IMR-90 (cell line): Measurements from ENCODE around the gene IL31RA. TPM values are rescaled to one million over a fixed set of nuclear protein-coding genes. Genes with fewer than 3 reads are reported as not detected.

Source experiments
- ATAC-seq: fragments of 200-7000 bp; cut with Tn5 transposase; 2 replicates; pipeline ENCODE4 v1.9.1; 2020; ENCODE audit warnings: low read depth, mild to moderate bottlenecking, moderate library complexity
- BruUV-seq: library from RNA; stranded (reverse); fragments of 400-500 nt; replicated peaks from 2 replicates; lab custom pipeline; 2021; lab: Mats Ljungman, UMichigan
- CTCF ChIA-PET: fragments of 300-600 bp; formaldehyde crosslinking; extraction: SDS; loops from one replicate; lab custom pipeline; 2021; ENCODE audit warnings: antibody characterized with exemption; lab: Yijun Ruan, JAX
- POLR2A ChIA-PET: fragments of 300-600 bp; sonication (Branson Sonifier 250); formaldehyde crosslinking; loops from one replicate; lab custom pipeline; 2022; ENCODE audit warnings: antibody characterized with exemption; ENCODE audit not compliant: unreplicated experiment; lab: Charles Lee
- DNase-seq: peaks from one replicate; pipeline ENCODE4 v3.0.0; 2013
- H2AFZ ChIP-seq: replicated peaks from 2 replicates; pipeline ENCODE3; 2013; ENCODE audit warnings: low read length, mild to moderate bottlenecking; ENCODE audit not compliant: poor library complexity
- H2AK5ac ChIP-seq: 2 replicates; pipeline ENCODE4 v1.6.1; 2013; ENCODE audit warnings: low read depth, low read length, inconsistent platforms
- H2AK9ac ChIP-seq: replicated peaks from 2 replicates; pipeline ENCODE3; 2013; ENCODE audit warnings: mild to moderate bottlenecking, low read depth, low read length, moderate library complexity; ENCODE audit not compliant: poor library complexity
- H2BK120ac ChIP-seq: 2 replicates; pipeline ENCODE4 v1.6.1; 2013; ENCODE audit warnings: low read depth, low read length, inconsistent platforms
- H2BK15ac ChIP-seq: 3 replicates; pipeline ENCODE4 v1.6.1; 2013; ENCODE audit warnings: low read depth, low read length, inconsistent platforms
- H2BK20ac ChIP-seq: 2 replicates; pipeline ENCODE4 v1.6.1; 2013; ENCODE audit warnings: low read depth, mild to moderate bottlenecking, inconsistent platforms, low read length, moderate library complexity
- H2BK5ac ChIP-seq: 2 replicates; pipeline ENCODE4 v1.6.1; 2013; ENCODE audit warnings: mild to moderate bottlenecking, low read depth, low read length, inconsistent platforms; ENCODE audit not compliant: poor library complexity, severe bottlenecking
- H3K14ac ChIP-seq: replicated peaks from 2 replicates; pipeline ENCODE4 v1.6.1; 2013; ENCODE audit warnings: low read depth, low read length, inconsistent platforms
- H3K18ac ChIP-seq: 2 replicates; pipeline ENCODE4 v1.6.1; 2013; ENCODE audit warnings: low read depth, low read length, control low read depth
- H3K23ac ChIP-seq: 2 replicates; pipeline ENCODE4 v1.6.1; 2013; ENCODE audit warnings: low read depth, low read length, inconsistent platforms
- H3K27ac ChIP-seq: 2 replicates; pipeline ENCODE4 v1.5.1; 2013; ENCODE audit warnings: mild to moderate bottlenecking, control low read depth, low read length; ENCODE audit not compliant: insufficient read depth
- H3K27me3 ChIP-seq: 2 replicates; pipeline ENCODE4 v1.6.1; 2013; ENCODE audit warnings: low read length; ENCODE audit not compliant: control insufficient read depth, insufficient read depth
- H3K36me3 ChIP-seq: 2 replicates; pipeline ENCODE4 v1.6.1; 2013; ENCODE audit warnings: low read length, mixed read lengths; ENCODE audit not compliant: control insufficient read depth, insufficient read depth
- H3K4ac ChIP-seq: 2 replicates; pipeline ENCODE4 v1.6.1; 2013; ENCODE audit warnings: low read depth, low read length, inconsistent platforms
- H3K4me1 ChIP-seq: 2 replicates; pipeline ENCODE4 v1.6.1; 2013; ENCODE audit warnings: low read length, mixed read lengths; ENCODE audit not compliant: control insufficient read depth, insufficient read depth
- H3K4me2 ChIP-seq: 2 replicates; pipeline ENCODE4 v1.6.1; 2013; ENCODE audit warnings: low read depth, mild to moderate bottlenecking, control low read depth, low read length, moderate library complexity
- H3K4me3 ChIP-seq: 2 replicates; pipeline ENCODE4 v1.5.1; 2013; ENCODE audit warnings: low read depth, mild to moderate bottlenecking, control low read depth, low read length, moderate library complexity; ENCODE audit not compliant: insufficient read depth
- H3K56ac ChIP-seq: 2 replicates; pipeline ENCODE4 v1.6.1; 2013; ENCODE audit warnings: low read length, inconsistent platforms; ENCODE audit not compliant: insufficient read depth; ENCODE audit errors: extremely low read depth
- H3K79me1 ChIP-seq, 2 experiments: 2 replicates each; pipeline ENCODE4 v1.6.1; 2013; ENCODE audit warnings: low read length in 2 of 2, inconsistent platforms in 1 of 2, low read depth in 1 of 2
- H3K9ac ChIP-seq: 2 replicates; pipeline ENCODE4 v1.6.1; 2013; ENCODE audit warnings: low read depth, low read length, control low read depth
- H3K9me1 ChIP-seq: 2 replicates; pipeline ENCODE4 v1.6.1; 2013; ENCODE audit warnings: low read length, inconsistent platforms; ENCODE audit not compliant: insufficient read depth
- H3K9me3 ChIP-seq: 2 replicates; pipeline ENCODE4 v1.6.1; 2013; ENCODE audit warnings: low read length; ENCODE audit not compliant: control insufficient read depth, insufficient read depth
- H4K20me1 ChIP-seq: 2 replicates; pipeline ENCODE4 v1.6.1; 2013; ENCODE audit warnings: low read length, inconsistent platforms; ENCODE audit not compliant: insufficient read depth
- H4K5ac ChIP-seq: 2 replicates; pipeline ENCODE4 v1.6.1; 2013; ENCODE audit warnings: mild to moderate bottlenecking, low read depth, low read length, control low read depth
- H4K8ac ChIP-seq, 2 experiments: 2 replicates each; pipeline ENCODE4 v1.6.1; 2013; ENCODE audit warnings: low read depth in 2 of 2, low read length in 2 of 2, control low read depth in 1 of 2, inconsistent platforms in 1 of 2
- H4K91ac ChIP-seq: 2 replicates; pipeline ENCODE4 v1.6.1; 2013; ENCODE audit warnings: low read depth, low read length, inconsistent platforms; ENCODE audit not compliant: insufficient read depth
- CEBPB ChIP-seq: IDR thresholded peaks from 2 replicates; pipeline ENCODE4 v1.6.1; 2012; ENCODE audit warnings: low read depth, low read length, improper control_type of control experiment
- USF2 ChIP-seq: fragments of 150-350 bp; IDR thresholded peaks from 2 replicates; pipeline ENCODE4 v1.6.1; 2017; ENCODE audit warnings: mild to moderate bottlenecking, antibody characterized with exemption, low read length, low read depth
- WGBS, 2 experiments: methylation state at CpG; one replicate each; pipeline versions ENCODE4 v1.1.5 to v1.1.7; 2013; ENCODE audit warnings: missing lambda C conversion rate in 2 of 2; ENCODE audit not compliant: insufficient read length in 1 of 2; ENCODE audit errors: extremely low coverage in 2 of 2; 5-methylcytosine and 5-hydroxymethylcytosine counted together
- dilution Hi-C: fragments of 300-500 bp; cut with HindIII; formaldehyde crosslinking; loops from one replicate; pipeline ENCODE4 v1.14.3; 2018; ENCODE audit warnings: low sequenced_read_pairs; ENCODE audit not compliant: unreplicated experiment
- in situ Hi-C: fragments of 300-500 bp; cut with MboI; formaldehyde crosslinking; loops from 3 replicates; pipeline ENCODE4 v1.14.3; 2019; ENCODE audit warnings: low sequenced_read_pairs, inconsistent platforms, mixed read lengths
- intact Hi-C: fragments of 100-400 bp; cut with micrococcal nuclease; formaldehyde crosslinking; loops from 2 replicates; pipeline ENCODE4 v1.10.0; 2022
- polyA plus RNA-seq, 3 experiments: library from polyadenylated mRNA; depleted of rRNA; stranded (reverse); fragments of >200 nt; gene quantifications; 2 replicates each; pipeline ENCODE4 v1.2.3, GENCODE V29; 2012; ENCODE audit warnings: low replicate concordance in 1 of 3
- total RNA-seq: library from RNA; depleted of rRNA; stranded (reverse); fragments of >200 nt; gene quantifications from 2 replicates; pipeline ENCODE4 v1.2.3, GENCODE V29; 2012

The IL31RA gene
- total and polyA plus RNA-seq, 2 of the 4 experiments (the other 2 are of a cell fraction), result 0.39 to 0.90 TPM

GRCh38 chr5:55852503-55852902, 1.3 kb downstream of the IL31RA start:
- Histone ChIP-seq H3K9ac (no peak overlapping the region), H4K20me1 (no peaks in the 10 kb centered on the region), H2BK20ac (no peak overlapping the region), H4K8ac (0 out of 4 replicates have a peak overlapping the region, but pooled peaks of 1 of the 2 experiments have one; percentile 10), H3K4ac (peak overlapping the region; percentile 67), H3K56ac (no peak overlapping the region), H3K4me2 (peak overlapping the region; percentile 31; the same call in 1 of the 2 replicates), H3K23ac (no peak overlapping the region), H3K79me1 (no peaks in the 10 kb centered on the region), H3K9me1 (no peaks in the 10 kb centered on the region; the same call in 1 of the 2 replicates), H3K36me3 (no peaks in the 10 kb centered on the region), H3K14ac (0 out of 2 replicates have a peak overlapping the region, but pooled peaks have one; percentile 7), H2BK5ac (no peak overlapping the region), H2AFZ (no peak overlapping the region), H3K9me3 (no peaks in the 10 kb centered on the region), H2BK120ac (peak overlapping the region; percentile 61), H3K4me3 (no peak overlapping the region), H4K5ac (peak overlapping the region; percentile 64; the same call in 1 of the 2 replicates), H3K4me1 (peaks cover 9% of the 10 kb centered on the region), H2BK15ac (peak overlapping the region; percentile 72), H3K27ac (no peak overlapping the region; the same call in 1 of the 2 replicates), H3K18ac (peak overlapping the region; percentile 91; the same call in 1 of the 2 replicates), H2AK9ac (no peak overlapping the region), H4K91ac (no peak overlapping the region), H3K27me3 (no peaks in the 10 kb centered on the region), H2AK5ac (peak overlapping the region; percentile 77; the same call in 1 of the 2 replicates)
- BruUV-seq, result no TSS peak
- WGBS, 2 experiments, result no CpG with 5 or more reads among the region's 3 CpGs
- CTCF ChIA-PET, result interaction anchor here (0.9 kb wide), 1 partner anchor 16 kb away, joined by 4 read pairs; no protein-coding TSS in a partner anchor
- DNase-seq (peak; percentile 34), ATAC-seq (no peak)
- dilution Hi-C loops, result no loop called here
- intact Hi-C loops, result no loop called here
- in situ Hi-C loops, result no loop called here
- no peak for TF ChIP-seq USF2
- peak; percentile 63; the same call in 1 of the 2 replicates for TF ChIP-seq CEBPB
- POLR2A ChIA-PET, result interaction anchor here (0.6 kb wide), 1 partner anchor 143 kb away, joined by 3 read pairs; no protein-coding TSS in a partner anchor
